Upper lobe of left lung (tissue), 4 donors: ENCODE measurements around the gene CLCNKA.

Experiments used
- CTCF ChIP-seq, 6 experiments: fragments of 450-650 bp in 4 of 6; fragments of 200-600 bp in 2 of 6; sonication (generic) in 2 of 6; IDR thresholded peaks; one replicate each; pipeline ENCODE4 v1.5.1; 2016 to 2019; ENCODE audit warnings: antibody characterized with exemption in 6 of 6
- EP300 ChIP-seq, 4 donors: sonication (generic); formaldehyde crosslinking; IDR thresholded peaks; one replicate each; pipeline ENCODE4 v1.5.1; 2017; ENCODE audit warnings: antibody characterized with exemption in 4 of 4, control low read depth in 2 of 4

- TF ChIP-seq EP300 (IDR thresholded peaks at IDR 0.05) (no peak), CTCF (IDR thresholded peaks at IDR 0.05) (no peak)
These were observed 24.7 kb upstream of the CLCNKA start for GRCh38 chr1:15997076-15997585.
